Measurements from ENCODE around the gene PCK2.

The PCK2 gene

DNA sequence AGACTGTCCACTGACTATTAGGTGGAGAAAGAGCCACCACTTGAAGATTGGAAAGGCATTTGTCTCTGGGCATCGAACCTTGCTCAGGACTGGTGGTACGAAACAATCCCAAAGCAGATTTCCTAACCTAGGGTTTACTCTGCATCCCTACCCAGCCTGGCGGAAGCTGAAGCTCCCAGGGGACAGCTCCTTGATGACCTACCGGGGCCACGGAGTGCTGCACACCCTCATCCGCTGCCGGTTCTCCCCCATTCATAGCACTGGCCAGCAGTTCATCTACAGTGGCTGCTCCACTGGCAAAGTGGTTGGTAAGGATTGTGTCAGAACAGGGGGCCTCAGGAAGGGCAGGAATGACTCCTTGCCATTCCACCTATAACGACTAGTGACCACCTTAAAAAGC, 27.1 kb downstream of the PCK2 start:
- DNase-seq = no peak

GRCh38 chr14:24122416-24122815, 28.3 kb downstream of the PCK2 start:
- DNase-seq = no peak

DNA sequence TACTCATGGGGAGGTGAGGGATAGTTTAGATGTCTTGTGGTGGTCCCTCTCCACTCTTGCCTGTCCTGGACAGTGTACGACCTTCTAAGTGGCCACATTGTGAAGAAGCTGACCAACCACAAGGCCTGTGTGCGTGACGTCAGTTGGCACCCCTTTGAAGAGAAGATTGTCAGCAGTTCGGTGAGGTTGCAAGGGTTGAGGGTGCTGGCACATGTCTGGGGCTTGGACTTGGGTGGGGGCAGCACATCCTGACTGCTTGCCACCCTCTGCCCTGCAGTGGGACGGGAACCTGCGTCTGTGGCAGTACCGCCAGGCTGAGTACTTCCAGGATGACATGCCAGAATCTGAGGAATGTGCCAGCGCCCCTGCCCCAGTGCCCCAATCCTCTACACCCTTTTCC, 28.8 kb downstream of the PCK2 start:
- no peak for DNase-seq

DNA sequence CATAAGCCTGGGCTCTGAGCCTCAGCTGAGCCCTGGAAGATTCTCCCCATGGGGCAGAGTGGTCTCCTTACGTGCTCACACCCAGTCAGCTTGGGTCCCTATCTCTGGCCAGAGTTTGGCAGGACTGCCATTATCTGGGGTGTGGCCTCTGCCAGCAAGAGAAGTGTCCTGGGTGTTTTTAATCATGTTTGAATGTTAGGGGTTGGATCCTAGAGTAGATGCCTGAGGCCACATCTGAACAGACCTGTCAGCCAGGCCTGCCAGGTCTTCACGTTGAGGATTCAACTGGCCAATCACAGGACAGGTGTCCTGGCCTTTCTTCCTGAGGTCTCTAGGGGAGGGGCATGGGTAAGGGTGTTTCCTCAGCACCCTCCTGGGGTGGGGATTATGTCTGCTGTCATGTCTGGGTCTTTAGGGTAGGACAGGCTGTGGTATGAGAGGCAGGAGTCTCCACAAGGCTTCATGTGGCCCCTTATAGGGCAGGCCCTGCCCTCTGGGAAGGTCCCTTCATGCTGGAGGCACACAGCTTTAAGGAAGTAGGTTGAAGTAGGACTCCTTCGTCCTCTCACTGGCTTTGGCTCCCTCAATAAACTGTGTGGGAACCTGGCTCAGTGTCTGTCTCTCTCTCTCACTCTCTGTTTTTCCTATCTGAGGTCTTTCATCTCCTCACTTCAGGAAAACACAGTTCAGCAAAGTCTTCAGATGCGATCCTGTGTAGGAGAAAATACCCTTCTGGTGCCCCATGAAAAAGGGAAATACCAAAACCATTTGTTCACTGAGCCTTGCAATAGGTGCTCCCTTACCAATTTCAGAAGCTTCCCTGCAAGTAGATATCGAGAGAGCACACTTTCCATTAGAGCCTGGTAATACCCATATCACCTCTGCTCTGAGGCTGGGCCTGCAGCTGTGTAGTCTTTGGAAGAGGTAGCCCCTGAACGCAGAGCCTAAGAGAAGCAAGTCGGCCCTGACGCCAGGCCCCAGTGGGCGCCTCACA, 29.6 kb downstream of the PCK2 start:
- no peak for DNase-seq

GRCh38 chr14:24126939-24127338, 32.8 kb downstream of the PCK2 start:
- no peak for DNase-seq

GRCh38 chr14:24127673-24128072, 33.6 kb downstream of the PCK2 start:
- DNase-seq = no peak

GRCh38 chr14:24129410-24129998, 35.4 kb downstream of the PCK2 start:
- no peak for DNase-seq

- DNase-seq = no peak
Measured at GRCh38 chr14:24130380-24130716, 36.2 kb downstream of the PCK2 start, which contains the start of gene FITM1. FITM1 (plus strand) TSS chr14:24130659; CDS start chr14:24131564, 905 bp downstream.

GRCh38 chr14:24130717-24131548, 36.8 kb downstream of the PCK2 start:
- DNase-seq = no peak

DNA sequence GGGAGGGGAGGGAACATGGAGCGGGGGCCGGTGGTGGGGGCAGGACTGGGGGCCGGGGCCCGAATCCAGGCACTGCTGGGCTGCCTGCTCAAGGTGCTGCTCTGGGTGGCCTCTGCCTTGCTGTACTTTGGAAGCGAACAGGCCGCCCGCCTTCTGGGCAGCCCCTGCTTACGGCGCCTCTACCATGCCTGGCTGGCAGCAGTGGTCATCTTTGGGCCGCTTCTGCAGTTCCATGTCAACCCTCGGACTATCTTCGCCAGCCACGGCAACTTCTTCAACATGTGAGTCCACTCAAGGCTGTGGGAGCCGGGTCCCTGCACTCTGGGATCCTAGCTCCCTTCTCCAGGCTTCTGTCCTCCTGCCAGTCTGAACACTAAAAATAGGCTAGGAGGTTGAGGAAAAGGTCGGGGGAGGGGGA, 37.4 kb downstream of the PCK2 start:
- DNase-seq = no peak

GRCh38 chr14:24132061-24132685, 38.1 kb downstream of the PCK2 start:
- DNase-seq = peak; percentile 86

DNA sequence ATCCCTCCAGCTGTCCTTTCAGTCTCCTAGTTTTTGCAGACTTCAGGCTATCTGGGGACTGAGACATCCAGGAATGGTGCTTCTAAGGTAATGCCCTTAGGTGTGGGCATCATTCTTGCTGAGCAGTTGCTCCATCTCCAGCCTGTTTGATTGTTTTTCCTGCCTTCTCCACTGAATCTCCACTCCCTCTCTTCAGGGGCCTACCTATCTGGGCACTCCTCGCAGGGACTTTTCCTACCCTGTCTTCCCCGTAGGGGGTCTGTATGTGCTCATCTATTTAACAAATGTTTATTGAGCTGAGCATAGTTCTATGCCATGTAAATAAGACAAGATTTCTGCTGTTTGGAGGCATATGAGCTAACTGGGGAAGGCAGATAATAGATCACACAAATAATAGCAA, 38.9 kb downstream of the PCK2 start:
- no peak for DNase-seq

GRCh38 chr14:24133735-24134134, 39.6 kb downstream of the PCK2 start:
- DNase-seq = no peak

DNA sequence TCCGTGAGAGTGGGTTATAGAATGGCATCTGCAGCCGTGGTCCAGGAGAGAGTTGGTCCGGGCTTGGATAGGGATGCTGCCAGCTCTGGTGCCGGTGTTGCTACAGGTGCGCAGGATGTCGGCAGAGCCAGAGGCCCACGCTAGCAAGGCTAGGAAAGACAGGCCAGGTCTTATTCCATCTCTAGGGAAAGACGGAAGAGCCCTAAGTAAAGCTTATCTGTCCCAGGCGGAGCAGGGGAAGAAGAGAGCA, 41.4 kb downstream of the PCK2 start:
- DNase-seq = peak; percentile 38

GRCh38 chr14:24135834-24136683, 41.9 kb downstream of the PCK2 start, which contains the start of gene PSME1:
PSME1 (plus strand) TSS chr14:24136194; CDS start chr14:24136263, 69 bp downstream.
- DNase-seq = peak; percentile 92

- no peak for DNase-seq
Measured at GRCh38 chr14:24136684-24137528, 42.8 kb downstream of the PCK2 start.

DNA sequence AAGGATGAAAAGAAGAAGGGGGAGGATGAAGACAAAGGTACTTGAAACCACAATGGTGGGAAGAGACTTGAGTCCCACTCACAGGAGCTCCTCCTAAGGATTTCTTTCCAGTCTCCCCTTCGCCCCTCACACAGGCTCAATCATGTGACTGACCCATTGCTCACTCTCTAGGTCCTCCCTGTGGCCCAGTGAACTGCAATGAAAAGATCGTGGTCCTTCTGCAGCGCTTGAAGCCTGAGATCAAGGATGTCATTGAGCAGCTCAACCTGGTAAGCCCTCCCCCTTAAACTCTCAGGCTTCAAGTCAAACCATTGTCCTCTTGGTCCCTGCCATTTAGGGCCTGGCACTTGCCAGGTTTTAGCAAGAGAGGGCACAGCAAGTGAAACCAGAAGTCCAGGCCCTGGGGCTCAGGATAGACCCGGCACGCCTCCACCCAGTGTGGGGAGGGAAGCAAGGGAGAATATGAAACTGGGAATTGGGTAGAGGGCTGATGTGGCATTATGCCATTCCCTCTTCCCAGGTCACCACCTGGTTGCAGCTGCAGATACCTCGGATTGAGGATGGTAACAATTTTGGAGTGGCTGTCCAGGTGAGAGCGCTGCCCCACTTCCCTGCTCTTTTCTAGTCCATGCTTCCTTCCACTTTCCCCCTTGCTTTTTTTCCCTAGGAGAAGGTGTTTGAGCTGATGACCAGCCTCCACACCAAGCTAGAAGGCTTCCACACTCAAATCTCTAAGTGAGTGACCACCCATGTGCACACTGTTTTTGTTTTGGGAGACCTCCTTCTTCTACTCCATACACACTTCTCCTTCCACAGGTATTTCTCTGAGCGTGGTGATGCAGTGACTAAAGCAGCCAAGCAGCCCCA, 43.7 kb downstream of the PCK2 start:
- no peak for DNase-seq

DNA sequence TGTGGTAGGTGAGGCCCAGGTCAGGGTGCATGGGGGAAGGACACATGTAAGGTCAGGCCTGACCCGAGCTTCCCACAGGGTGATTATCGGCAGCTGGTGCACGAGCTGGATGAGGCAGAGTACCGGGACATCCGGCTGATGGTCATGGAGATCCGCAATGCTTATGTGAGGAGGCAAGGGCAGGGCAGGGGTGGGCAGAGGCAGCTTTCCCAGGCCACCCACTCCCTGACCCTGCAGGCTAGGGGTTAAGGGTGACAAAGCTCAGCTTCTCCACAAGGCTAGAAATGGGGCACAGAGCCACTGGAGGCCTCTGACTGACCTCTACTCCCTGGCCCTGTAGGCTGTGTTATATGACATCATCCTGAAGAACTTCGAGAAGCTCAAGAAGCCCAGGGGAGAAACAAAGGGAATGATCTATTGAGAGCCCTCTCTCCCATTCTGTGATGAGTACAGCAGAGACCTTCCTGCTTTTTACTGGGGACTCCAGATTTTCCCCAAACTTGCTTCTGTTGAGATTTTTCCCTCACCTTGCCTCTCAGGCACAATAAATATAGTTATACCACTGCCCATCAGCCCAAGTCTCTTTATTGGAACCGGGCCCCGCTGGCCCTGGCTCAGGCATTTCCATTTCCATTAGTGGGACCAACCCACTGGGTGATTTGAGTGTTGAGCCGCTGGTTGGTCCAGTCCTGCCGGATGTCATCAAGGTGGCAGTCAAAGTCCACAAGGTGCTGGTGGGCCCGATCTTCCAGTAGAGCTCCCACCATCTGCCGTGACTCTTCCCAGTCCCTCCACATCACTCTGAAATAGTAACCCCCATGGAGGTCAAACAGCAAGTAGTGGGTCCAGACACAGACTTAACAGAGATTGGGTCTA, 44.5 kb downstream of the PCK2 start:
- no peak for DNase-seq
